GM12801 (cell line): ENCODE results near the gene PPP3CB.

Source experiments
- CTCF ChIP-seq: IDR thresholded peaks from one replicate; pipeline ENCODE4 v1.5.1; 2011; ENCODE audit warnings: control low read depth; ENCODE audit not compliant: insufficient read length; ENCODE audit errors: extremely low read depth

Gene PPP3CB

GRCh38 chr10:73501651-73502050, 5.8 kb upstream of the PPP3CB start:
- TF ChIP-seq CTCF: no peak

GRCh38 chr10:73497623-73498022, 1.8 kb upstream of the PPP3CB start:
- TF ChIP-seq CTCF: no peak

- TF ChIP-seq CTCF: no peak
These were observed 469 bp downstream of the PPP3CB start for GRCh38 chr10:73495226-73495883.

GRCh38 chr10:73494877-73495225, 973 bp downstream of the PPP3CB start:
- no peak for TF ChIP-seq CTCF

GRCh38 chr10:73494213-73494612, 1.6 kb downstream of the PPP3CB start:
- no peak for TF ChIP-seq CTCF

- TF ChIP-seq CTCF: no peak
These were observed 2.0 kb downstream of the PPP3CB start for GRCh38 chr10:73493781-73494180.

- no peak for TF ChIP-seq CTCF
These were observed 9.2 kb downstream of the PPP3CB start for GRCh38 chr10:73486601-73487000.
